ENCODE measurements around the gene HID1.

DNA sequence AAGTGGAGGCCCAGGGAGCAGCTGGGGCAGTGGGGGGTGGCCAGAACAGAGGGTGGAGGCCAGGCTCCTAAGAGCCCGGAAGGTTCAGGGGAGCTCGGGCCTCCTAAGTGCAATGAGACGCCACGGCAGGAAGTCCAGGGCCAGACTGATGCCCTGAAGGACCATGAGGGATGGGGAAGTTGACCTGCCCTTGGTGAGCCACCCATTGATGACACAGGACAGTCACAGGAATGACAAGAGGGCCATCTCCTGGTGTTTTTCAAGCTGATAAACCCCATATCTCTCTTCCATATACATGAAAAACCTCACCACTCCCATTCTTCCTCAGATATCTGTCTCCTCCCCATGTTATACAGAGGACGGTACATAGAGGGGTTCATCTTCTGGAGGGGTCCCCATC, 34.1 kb upstream of the HID1 start:
- TF ChIP-seq EZH2 (IDR thresholded peaks at IDR 0.05) = no peak
- no peak for TF ChIP-seq CTCF (IDR thresholded peaks at IDR 0.05)
